OCI-LY1 (cell line): ENCODE measurements around the gene GMDS.

Experiments used
- H2AFZ ChIP-seq: fragments of 200-600 bp; sonication (generic), shearing (Covaris generic); 2 replicates; pipeline ENCODE4 v1.6.0; 2014; ENCODE audit warnings: antibody characterized with exemption, mild to moderate bottlenecking, low read length
- H3F3A ChIP-seq: fragments of 200-600 bp; sonication (generic), shearing (Covaris generic); 2 replicates; pipeline ENCODE4 v1.6.0; 2014; ENCODE audit warnings: mild to moderate bottlenecking, antibody characterized with exemption, low read length, moderate library complexity; ENCODE audit not compliant: insufficient read depth
- H3K27ac ChIP-seq: fragments of 200-600 bp; sonication (generic); 2 replicates; pipeline ENCODE4 v1.5.1; 2014; ENCODE audit warnings: low read length, mixed run types, mild to moderate bottlenecking, low read depth; ENCODE audit not compliant: poor library complexity, severe bottlenecking
- H3K27me3 ChIP-seq: fragments of 200-600 bp; sonication (generic); 2 replicates; pipeline ENCODE4 v1.6.0; 2014; ENCODE audit warnings: antibody characterized with exemption, mild to moderate bottlenecking, low read length, moderate library complexity; ENCODE audit not compliant: insufficient read depth
- H3K36me3 ChIP-seq: fragments of 200-600 bp; sonication (generic); 2 replicates; pipeline ENCODE4 v1.6.1; 2014; ENCODE audit warnings: mild to moderate bottlenecking, antibody characterized with exemption, low read length, moderate library complexity, mixed read lengths; ENCODE audit not compliant: insufficient read depth
- H3K4me1 ChIP-seq: fragments of 200-600 bp; sonication (generic); 2 replicates; pipeline ENCODE4 v1.5.1; 2014; ENCODE audit warnings: mild to moderate bottlenecking, low read length, moderate library complexity; ENCODE audit not compliant: insufficient read depth, severe bottlenecking
- H3K4me2 ChIP-seq: fragments of 200-600 bp; sonication (generic), shearing (Covaris generic); 2 replicates; pipeline ENCODE4 v1.6.1; 2014; ENCODE audit warnings: low read length
- H3K4me3 ChIP-seq: fragments of 200-600 bp; sonication (generic); 2 replicates; pipeline ENCODE4 v1.5.1; 2014; ENCODE audit warnings: low read length, low read depth, mild to moderate bottlenecking, mixed read lengths; ENCODE audit not compliant: poor library complexity, severe bottlenecking
- H3K79me2 ChIP-seq: fragments of 200-600 bp; shearing (Covaris generic); 2 replicates; pipeline ENCODE4 v1.6.1; 2016; ENCODE audit warnings: mixed run types, low read length, mixed read lengths; ENCODE audit not compliant: insufficient read depth
- H3K9ac ChIP-seq: fragments of 200-600 bp; sonication (generic), shearing (Covaris generic); 2 replicates; pipeline ENCODE4 v1.6.1; 2014; ENCODE audit warnings: mild to moderate bottlenecking, low read length, mixed read lengths
- H3K9me2 ChIP-seq: fragments of 200-600 bp; sonication (generic), shearing (Covaris generic); 2 replicates; pipeline ENCODE4 v1.6.1; 2014; ENCODE audit warnings: low read depth, mild to moderate bottlenecking, low read length, mixed read lengths
- H3K9me3 ChIP-seq: fragments of 200-600 bp; shearing (Covaris generic); 2 replicates; pipeline ENCODE4 v1.6.1; 2014; ENCODE audit warnings: low read length, mixed read lengths
- H4K20me1 ChIP-seq: fragments of 200-600 bp; sonication (generic), shearing (Covaris generic); 2 replicates; pipeline ENCODE4 v1.6.0; 2016; ENCODE audit warnings: mild to moderate bottlenecking, low read length; ENCODE audit not compliant: insufficient read depth
- EZH2 ChIP-seq: fragments of 200-600 bp; sonication (generic), shearing (Covaris generic); IDR thresholded peaks from 2 replicates; pipeline ENCODE4 v1.8.0; 2017; ENCODE audit warnings: borderline replicate concordance, mixed run types, mild to moderate bottlenecking, antibody characterized with exemption, low read length, moderate library complexity, mixed read lengths
- TF ChIP-seq, protein P1 (sequence below): fragments of 200-600 bp; sonication (generic), shearing (Covaris generic); IDR thresholded peaks from 2 replicates; pipeline ENCODE4 v1.5.1; 2017; ENCODE audit warnings: mild to moderate bottlenecking, antibody characterized with exemption, low read length, moderate library complexity, mixed read lengths

GMDS gene

DNA sequence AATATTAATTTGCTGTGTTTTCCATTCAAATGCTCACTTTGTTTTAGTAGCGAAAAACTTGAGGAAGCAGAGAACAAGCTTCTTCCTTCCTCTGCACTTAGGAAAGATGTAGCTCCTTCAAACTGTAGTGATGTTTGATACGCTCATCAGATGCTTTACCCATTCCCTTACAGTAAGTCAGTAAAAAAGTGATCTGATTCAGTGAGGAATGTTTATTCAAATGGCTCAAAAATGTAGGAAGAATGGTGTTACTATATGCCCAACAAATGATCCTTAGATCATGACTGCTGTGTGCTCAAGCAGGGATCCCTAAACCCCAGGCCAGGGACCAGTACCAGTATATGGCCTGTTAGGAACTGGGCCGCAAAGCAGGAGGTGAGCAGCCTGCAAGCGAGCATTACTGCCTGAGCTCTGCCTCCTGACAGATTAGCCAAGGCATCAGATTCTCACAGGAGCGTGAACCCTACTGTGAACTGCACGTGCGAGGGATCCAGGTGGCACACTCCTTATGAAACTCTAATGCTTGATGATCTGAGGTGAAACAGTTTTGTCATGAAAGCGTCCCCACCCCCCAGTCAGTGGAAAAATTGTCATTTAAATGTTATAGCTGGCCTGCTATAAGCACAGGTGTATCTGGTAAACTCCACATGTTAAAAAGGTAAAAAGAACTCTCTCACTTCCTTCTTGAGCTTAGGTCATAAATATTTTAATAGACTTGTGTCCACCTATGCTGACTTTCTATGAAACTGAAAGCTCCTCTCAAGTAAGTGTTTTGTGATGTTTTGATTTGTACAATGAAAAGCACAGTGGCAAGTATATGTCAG is 448.5 kb downstream of the GMDS start:
- no peak overlapping the region for H3K4me3 ChIP-seq
- H3K9me3 ChIP-seq: no peaks in the 10 kb centered on the region
- H3K9me2 ChIP-seq: no peaks in the 10 kb centered on the region
- no peaks in the 10 kb centered on the region for H4K20me1 ChIP-seq
- H3K4me2 ChIP-seq: peak overlapping the region; percentile 10; the same call in 1 of the 2 replicates
- peak overlapping the region; percentile 26; the same call in 1 of the 2 replicates for H3K9ac ChIP-seq
- no peaks in the 10 kb centered on the region for H3K79me2 ChIP-seq
- peaks cover 40% of the 10 kb centered on the region for H3K4me1 ChIP-seq
- H3F3A ChIP-seq: no peaks in the 10 kb centered on the region
- TF ChIP-seq EZH2: no peak
- TF ChIP-seq, protein P1, sequence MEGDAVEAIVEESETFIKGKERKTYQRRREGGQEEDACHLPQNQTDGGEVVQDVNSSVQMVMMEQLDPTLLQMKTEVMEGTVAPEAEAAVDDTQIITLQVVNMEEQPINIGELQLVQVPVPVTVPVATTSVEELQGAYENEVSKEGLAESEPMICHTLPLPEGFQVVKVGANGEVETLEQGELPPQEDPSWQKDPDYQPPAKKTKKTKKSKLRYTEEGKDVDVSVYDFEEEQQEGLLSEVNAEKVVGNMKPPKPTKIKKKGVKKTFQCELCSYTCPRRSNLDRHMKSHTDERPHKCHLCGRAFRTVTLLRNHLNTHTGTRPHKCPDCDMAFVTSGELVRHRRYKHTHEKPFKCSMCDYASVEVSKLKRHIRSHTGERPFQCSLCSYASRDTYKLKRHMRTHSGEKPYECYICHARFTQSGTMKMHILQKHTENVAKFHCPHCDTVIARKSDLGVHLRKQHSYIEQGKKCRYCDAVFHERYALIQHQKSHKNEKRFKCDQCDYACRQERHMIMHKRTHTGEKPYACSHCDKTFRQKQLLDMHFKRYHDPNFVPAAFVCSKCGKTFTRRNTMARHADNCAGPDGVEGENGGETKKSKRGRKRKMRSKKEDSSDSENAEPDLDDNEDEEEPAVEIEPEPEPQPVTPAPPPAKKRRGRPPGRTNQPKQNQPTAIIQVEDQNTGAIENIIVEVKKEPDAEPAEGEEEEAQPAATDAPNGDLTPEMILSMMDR: no peak
- H3K27ac ChIP-seq: peak overlapping the region; percentile 87
- H3K36me3 ChIP-seq: no peaks in the 10 kb centered on the region
- no peaks in the 10 kb centered on the region for H3K27me3 ChIP-seq
- H2AFZ ChIP-seq: no peak overlapping the region

DNA sequence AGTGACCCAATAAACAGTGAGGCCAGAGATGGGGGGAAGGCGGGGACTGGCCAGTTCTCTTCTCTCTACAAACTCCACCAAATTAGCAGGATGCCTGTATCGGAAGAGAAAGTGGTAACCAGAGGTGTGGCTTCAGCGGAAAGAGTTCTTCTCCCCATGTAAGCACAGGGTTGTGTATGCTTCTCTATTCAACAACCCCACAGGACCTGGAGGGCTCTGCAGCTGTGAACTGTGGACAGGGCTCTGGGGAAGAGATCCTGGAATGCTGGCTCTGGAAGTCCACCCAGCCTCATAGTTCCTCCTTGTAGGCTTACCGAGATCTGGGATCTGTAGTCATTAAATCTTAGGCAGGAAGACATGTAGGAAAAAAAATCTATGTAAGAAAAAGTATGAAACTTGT is 449.5 kb downstream of the GMDS start:
- Histone ChIP-seq H2AFZ (no peak overlapping the region), H3K4me2 (no peak overlapping the region), H3K4me3 (no peak overlapping the region), H3K9me3 (no peaks in the 10 kb centered on the region), H3K79me2 (no peaks in the 10 kb centered on the region), H3F3A (no peaks in the 10 kb centered on the region), H3K27ac (peak overlapping the region; percentile 87), H3K27me3 (no peaks in the 10 kb centered on the region), H3K9ac (no peak overlapping the region), H3K4me1 (peaks cover 33% of the 10 kb centered on the region), H3K36me3 (no peaks in the 10 kb centered on the region), H3K9me2 (no peaks in the 10 kb centered on the region), H4K20me1 (no peaks in the 10 kb centered on the region)
- no peak for TF ChIP-seq EZH2
- TF ChIP-seq, protein P1: no peak

DNA sequence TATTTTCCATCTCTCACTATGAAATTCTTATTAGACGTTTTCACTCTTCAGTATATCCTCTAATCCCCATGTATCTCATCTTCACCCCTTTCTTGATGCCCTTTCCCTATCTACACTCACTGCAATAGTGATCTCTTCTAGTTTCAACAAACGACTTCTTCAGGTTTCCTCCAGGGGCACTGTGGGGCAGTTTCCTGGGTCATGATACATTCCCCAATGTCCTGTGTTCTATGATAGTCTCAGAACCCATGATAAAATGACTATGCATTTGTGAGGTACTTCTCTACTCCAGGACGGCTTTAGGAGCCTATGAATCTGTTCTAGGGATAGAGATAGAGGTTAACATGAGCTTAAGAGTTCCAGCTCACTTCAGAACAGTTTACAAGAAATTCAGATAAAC is 452.4 kb downstream of the GMDS start:
- Histone ChIP-seq H3K79me2 (no peaks in the 10 kb centered on the region), H3K4me1 (peaks cover 32% of the 10 kb centered on the region), H3K9me3 (no peaks in the 10 kb centered on the region), H3K9me2 (no peaks in the 10 kb centered on the region), H3K9ac (no peak overlapping the region), H3K27ac (no peak overlapping the region), H4K20me1 (no peaks in the 10 kb centered on the region), H3K4me3 (no peak overlapping the region), H3F3A (no peaks in the 10 kb centered on the region), H3K36me3 (no peaks in the 10 kb centered on the region), H3K27me3 (no peaks in the 10 kb centered on the region), H2AFZ (no peak overlapping the region), H3K4me2 (no peak overlapping the region)
- TF ChIP-seq, protein P1: peak; percentile 68
- TF ChIP-seq EZH2: no peak
